HEK293 (cell line): ENCODE data around the gene XPNPEP2.

Experiments
- CTCF ChIA-PET: fragments of 350-600 bp; formaldehyde crosslinking; extraction: SDS; loops from one replicate; lab custom pipeline; 2021; ENCODE audit warnings: antibody characterized with exemption; lab: Yijun Ruan, JAX
- POLR2A ChIA-PET: fragments of 300-600 bp; formaldehyde crosslinking; extraction: SDS; loops from one replicate; lab custom pipeline; 2020; ENCODE audit warnings: antibody characterized with exemption, inconsistent platforms; lab: Yijun Ruan, JAX
- H3K27ac ChIP-seq: fragments of 200-500 bp; sonication (Bioruptor generic); 2 replicates; pipeline ENCODE4 v1.5.1; 2014; ENCODE audit warnings: low read depth, low read length, control low read depth, inconsistent platforms; ENCODE audit errors: extremely low read depth
- H3K36me3 ChIP-seq, 2 experiments: fragments of 200-500 bp in 1 of 2; sonication (Bioruptor generic) in 1 of 2; 1 replicate in 1 of 2; 2 replicates in 1 of 2; pipeline ENCODE4 v1.5.1; 2014 to 2017; ENCODE audit warnings: inconsistent platforms in 2 of 2, low read length in 2 of 2; ENCODE audit not compliant: control insufficient read depth in 2 of 2, insufficient read depth in 1 of 2
- H3K4me1 ChIP-seq: fragments of 200-500 bp; sonication (Bioruptor generic); 2 replicates; pipeline ENCODE4 v1.5.1; 2014; ENCODE audit warnings: mild to moderate bottlenecking, low read length, inconsistent platforms; ENCODE audit not compliant: control insufficient read depth, insufficient read depth
- H3K4me3 ChIP-seq: 2 replicates; pipeline ENCODE4 v1.5.1; 2011; ENCODE audit warnings: low read depth, mild to moderate bottlenecking, control low read depth, low read length, moderate library complexity
- H3K9me3 ChIP-seq: fragments of 200-500 bp; sonication (Bioruptor generic); 2 replicates; pipeline ENCODE4 v1.5.1; 2014; ENCODE audit warnings: low read depth, low read length, inconsistent platforms; ENCODE audit not compliant: control insufficient read depth, insufficient read depth
- HOXC10 ChIP-seq: sonication (generic); formaldehyde crosslinking; IDR thresholded peaks from 2 replicates; pipeline ENCODE4 v1.8.1; 2023; ENCODE audit warnings: mild to moderate bottlenecking, missing genetic modification reagents
- KLF7 ChIP-seq: fragments of 450-650 bp; formaldehyde crosslinking; IDR thresholded peaks from 2 replicates; pipeline ENCODE4 v1.5.1; 2016; ENCODE audit warnings: missing biosample characterization, missing genetic modification characterization, borderline replicate concordance
- SP2 ChIP-seq: fragments of 450-650 bp; formaldehyde crosslinking; IDR thresholded peaks from 2 replicates; pipeline ENCODE4 v1.5.1; 2016; ENCODE audit warnings: missing biosample characterization, missing genetic modification characterization
- SP7 ChIP-seq: fragments of 450-650 bp; formaldehyde crosslinking; IDR thresholded peaks from 2 replicates; pipeline ENCODE4 v1.5.1; 2016; ENCODE audit warnings: missing biosample characterization, missing genetic modification characterization
- WT1 ChIP-seq: fragments of 450-650 bp; formaldehyde crosslinking; IDR thresholded peaks from 2 replicates; pipeline ENCODE4 v1.5.1; 2016; ENCODE audit warnings: missing biosample characterization, missing genetic modification characterization
- ZBTB17 ChIP-seq: fragments of 450-650 bp; formaldehyde crosslinking; IDR thresholded peaks from 2 replicates; pipeline ENCODE4 v1.5.1; 2016; ENCODE audit warnings: missing biosample characterization, missing genetic modification characterization
- ZBTB44 ChIP-seq: fragments of 450-650 bp; IDR thresholded peaks from 2 replicates; pipeline ENCODE4 v1.5.1; 2018; ENCODE audit warnings: missing biosample characterization, mild to moderate bottlenecking, missing genetic modification characterization
- ZIC2 ChIP-seq: fragments of 450-650 bp; formaldehyde crosslinking; IDR thresholded peaks from 2 replicates; pipeline ENCODE4 v1.5.1; 2016; ENCODE audit warnings: missing biosample characterization, missing genetic modification characterization
- ZNF140 ChIP-seq: fragments of 450-650 bp; formaldehyde crosslinking; IDR thresholded peaks from 2 replicates; pipeline ENCODE4 v1.5.1; 2016; ENCODE audit warnings: missing biosample characterization, missing genetic modification characterization
- ZNF169 ChIP-seq: fragments of 450-650 bp; formaldehyde crosslinking; IDR thresholded peaks from 2 replicates; pipeline ENCODE4 v1.5.1; 2016; ENCODE audit warnings: missing biosample characterization, missing genetic modification characterization
- ZNF184 ChIP-seq: fragments of 450-650 bp; IDR thresholded peaks from 2 replicates; pipeline ENCODE4 v1.5.1; 2018; ENCODE audit warnings: missing biosample characterization, mild to moderate bottlenecking, missing genetic modification characterization
- ZNF248 ChIP-seq: fragments of 450-650 bp; formaldehyde crosslinking; IDR thresholded peaks from 2 replicates; pipeline ENCODE4 v1.5.1; 2017; ENCODE audit warnings: missing biosample characterization, missing genetic modification characterization
- ZNF366 ChIP-seq: fragments of 450-650 bp; formaldehyde crosslinking; conservative IDR thresholded peaks from 2 replicates; pipeline ENCODE4 v1.5.1; 2016; ENCODE audit warnings: missing biosample characterization, missing genetic modification characterization
- ZNF488 ChIP-seq: fragments of 450-650 bp; formaldehyde crosslinking; IDR thresholded peaks from 2 replicates; pipeline ENCODE4 v1.5.1; 2016; ENCODE audit warnings: missing biosample characterization, missing genetic modification characterization
- ZNF510 ChIP-seq: fragments of 450-650 bp; formaldehyde crosslinking; IDR thresholded peaks from 2 replicates; pipeline ENCODE4 v1.5.1; 2018; ENCODE audit warnings: mild to moderate bottlenecking, missing genetic modification characterization, missing biosample characterization; ENCODE audit not compliant: insufficient replicate concordance
- ZNF529 ChIP-seq: fragments of 450-650 bp; formaldehyde crosslinking; IDR thresholded peaks from 2 replicates; pipeline ENCODE4 v1.5.1; 2017; ENCODE audit warnings: missing genetic modification characterization, missing biosample characterization; ENCODE audit not compliant: insufficient replicate concordance
- ZNF571 ChIP-seq: fragments of 450-650 bp; formaldehyde crosslinking; IDR thresholded peaks from 2 replicates; pipeline ENCODE4 v1.5.0; 2017; ENCODE audit warnings: missing biosample characterization, missing genetic modification characterization
- ZSCAN16 ChIP-seq: fragments of 450-650 bp; formaldehyde crosslinking; IDR thresholded peaks from 2 replicates; pipeline ENCODE4 v1.5.1; 2016; ENCODE audit warnings: missing biosample characterization, missing genetic modification characterization
- TF ChIP-seq, protein P1 (sequence below): fragments of 450-650 bp; formaldehyde crosslinking; IDR thresholded peaks from 2 replicates; pipeline ENCODE4 v1.5.1; 2016; ENCODE audit warnings: missing biosample characterization, missing genetic modification characterization, borderline replicate concordance
- TF ChIP-seq, protein P2 (sequence below): fragments of 450-650 bp; formaldehyde crosslinking; IDR thresholded peaks from 2 replicates; pipeline ENCODE4 v1.5.1; 2016; ENCODE audit warnings: missing biosample characterization, missing genetic modification characterization

XPNPEP2 gene

GRCh38 chrX:129755779-129756650 is 17.2 kb downstream of the XPNPEP2 start:
- no peaks in the 10 kb centered on the region for H3K36me3 ChIP-seq
- H3K4me1 ChIP-seq: no peaks in the 10 kb centered on the region
- H3K9me3 ChIP-seq: no peaks in the 10 kb centered on the region
- H3K27ac ChIP-seq: no peak overlapping the region
- TF ChIP-seq ZNF529 (no peak), SP7 (tag by site-specific recombination) (no peak), ZNF248 (tag by site-specific recombination) (no peak), ZNF184 (no peak), ZNF571 (no peak), ZNF366 (tag by site-specific recombination) (no peak), KLF7 (no peak), HOXC10 (CRISPR knock-in tag) (no peak), ZNF488 (tag by site-specific recombination) (no peak), ZNF510 (no peak)
- TF ChIP-seq, protein P1, sequence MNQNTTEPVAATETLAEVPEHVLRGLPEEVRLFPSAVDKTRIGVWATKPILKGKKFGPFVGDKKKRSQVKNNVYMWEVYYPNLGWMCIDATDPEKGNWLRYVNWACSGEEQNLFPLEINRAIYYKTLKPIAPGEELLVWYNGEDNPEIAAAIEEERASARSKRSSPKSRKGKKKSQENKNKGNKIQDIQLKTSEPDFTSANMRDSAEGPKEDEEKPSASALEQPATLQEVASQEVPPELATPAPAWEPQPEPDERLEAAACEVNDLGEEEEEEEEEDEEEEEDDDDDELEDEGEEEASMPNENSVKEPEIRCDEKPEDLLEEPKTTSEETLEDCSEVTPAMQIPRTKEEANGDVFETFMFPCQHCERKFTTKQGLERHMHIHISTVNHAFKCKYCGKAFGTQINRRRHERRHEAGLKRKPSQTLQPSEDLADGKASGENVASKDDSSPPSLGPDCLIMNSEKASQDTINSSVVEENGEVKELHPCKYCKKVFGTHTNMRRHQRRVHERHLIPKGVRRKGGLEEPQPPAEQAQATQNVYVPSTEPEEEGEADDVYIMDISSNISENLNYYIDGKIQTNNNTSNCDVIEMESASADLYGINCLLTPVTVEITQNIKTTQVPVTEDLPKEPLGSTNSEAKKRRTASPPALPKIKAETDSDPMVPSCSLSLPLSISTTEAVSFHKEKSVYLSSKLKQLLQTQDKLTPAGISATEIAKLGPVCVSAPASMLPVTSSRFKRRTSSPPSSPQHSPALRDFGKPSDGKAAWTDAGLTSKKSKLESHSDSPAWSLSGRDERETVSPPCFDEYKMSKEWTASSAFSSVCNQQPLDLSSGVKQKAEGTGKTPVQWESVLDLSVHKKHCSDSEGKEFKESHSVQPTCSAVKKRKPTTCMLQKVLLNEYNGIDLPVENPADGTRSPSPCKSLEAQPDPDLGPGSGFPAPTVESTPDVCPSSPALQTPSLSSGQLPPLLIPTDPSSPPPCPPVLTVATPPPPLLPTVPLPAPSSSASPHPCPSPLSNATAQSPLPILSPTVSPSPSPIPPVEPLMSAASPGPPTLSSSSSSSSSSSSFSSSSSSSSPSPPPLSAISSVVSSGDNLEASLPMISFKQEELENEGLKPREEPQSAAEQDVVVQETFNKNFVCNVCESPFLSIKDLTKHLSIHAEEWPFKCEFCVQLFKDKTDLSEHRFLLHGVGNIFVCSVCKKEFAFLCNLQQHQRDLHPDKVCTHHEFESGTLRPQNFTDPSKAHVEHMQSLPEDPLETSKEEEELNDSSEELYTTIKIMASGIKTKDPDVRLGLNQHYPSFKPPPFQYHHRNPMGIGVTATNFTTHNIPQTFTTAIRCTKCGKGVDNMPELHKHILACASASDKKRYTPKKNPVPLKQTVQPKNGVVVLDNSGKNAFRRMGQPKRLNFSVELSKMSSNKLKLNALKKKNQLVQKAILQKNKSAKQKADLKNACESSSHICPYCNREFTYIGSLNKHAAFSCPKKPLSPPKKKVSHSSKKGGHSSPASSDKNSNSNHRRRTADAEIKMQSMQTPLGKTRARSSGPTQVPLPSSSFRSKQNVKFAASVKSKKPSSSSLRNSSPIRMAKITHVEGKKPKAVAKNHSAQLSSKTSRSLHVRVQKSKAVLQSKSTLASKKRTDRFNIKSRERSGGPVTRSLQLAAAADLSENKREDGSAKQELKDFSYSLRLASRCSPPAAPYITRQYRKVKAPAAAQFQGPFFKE (tag by site-specific recombination): no peak
- no peak overlapping the region for H3K4me3 ChIP-seq
- ChIA-PET CTCF (interaction anchor here (0.6 to 1.5 kb wide), 3 partner anchors 9 to 308 kb away, joined by 3 to 5 read pairs (median 4); no protein-coding TSS in a partner anchor), POLR2A (no interaction called here)

- no peaks in the 10 kb centered on the region for H3K9me3 ChIP-seq
- TF ChIP-seq WT1 (tag by site-specific recombination): no peak
- TF ChIP-seq ZNF169 (tag by site-specific recombination): no peak
- TF ChIP-seq ZNF529: no peak
- TF ChIP-seq ZNF140 (tag by site-specific recombination): no peak
- TF ChIP-seq SP2 (tag by site-specific recombination): no peak
- TF ChIP-seq, protein P2, sequence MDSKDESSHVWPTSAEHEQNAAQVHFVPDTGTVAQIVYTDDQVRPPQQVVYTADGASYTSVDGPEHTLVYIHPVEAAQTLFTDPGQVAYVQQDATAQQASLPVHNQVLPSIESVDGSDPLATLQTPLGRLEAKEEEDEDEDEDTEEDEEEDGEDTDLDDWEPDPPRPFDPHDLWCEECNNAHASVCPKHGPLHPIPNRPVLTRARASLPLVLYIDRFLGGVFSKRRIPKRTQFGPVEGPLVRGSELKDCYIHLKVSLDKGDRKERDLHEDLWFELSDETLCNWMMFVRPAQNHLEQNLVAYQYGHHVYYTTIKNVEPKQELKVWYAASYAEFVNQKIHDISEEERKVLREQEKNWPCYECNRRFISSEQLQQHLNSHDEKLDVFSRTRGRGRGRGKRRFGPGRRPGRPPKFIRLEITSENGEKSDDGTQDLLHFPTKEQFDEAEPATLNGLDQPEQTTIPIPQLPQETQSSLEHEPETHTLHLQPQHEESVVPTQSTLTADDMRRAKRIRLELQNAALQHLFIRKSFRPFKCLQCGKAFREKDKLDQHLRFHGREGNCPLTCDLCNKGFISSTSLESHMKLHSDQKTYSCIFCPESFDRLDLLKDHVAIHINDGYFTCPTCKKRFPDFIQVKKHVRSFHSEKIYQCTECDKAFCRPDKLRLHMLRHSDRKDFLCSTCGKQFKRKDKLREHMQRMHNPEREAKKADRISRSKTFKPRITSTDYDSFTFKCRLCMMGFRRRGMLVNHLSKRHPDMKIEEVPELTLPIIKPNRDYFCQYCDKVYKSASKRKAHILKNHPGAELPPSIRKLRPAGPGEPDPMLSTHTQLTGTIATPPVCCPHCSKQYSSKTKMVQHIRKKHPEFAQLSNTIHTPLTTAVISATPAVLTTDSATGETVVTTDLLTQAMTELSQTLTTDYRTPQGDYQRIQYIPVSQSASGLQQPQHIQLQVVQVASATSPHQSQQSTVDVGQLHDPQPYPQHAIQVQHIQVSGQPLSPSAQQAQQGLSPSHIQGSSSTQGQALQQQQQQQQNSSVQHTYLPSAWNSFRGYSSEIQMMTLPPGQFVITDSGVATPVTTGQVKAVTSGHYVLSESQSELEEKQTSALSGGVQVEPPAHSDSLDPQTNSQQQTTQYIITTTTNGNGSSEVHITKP (tag by site-specific recombination): no peak
- TF ChIP-seq ZBTB44 (tag by site-specific recombination): no peak
- TF ChIP-seq ZIC2 (tag by site-specific recombination): no peak
- TF ChIP-seq ZSCAN16: no peak
- no peak for TF ChIP-seq ZBTB17 (tag by site-specific recombination)
- no peak overlapping the region for H3K27ac ChIP-seq
- H3K36me3 ChIP-seq: no peaks in the 10 kb centered on the region
- H3K4me3 ChIP-seq: no peak overlapping the region
- CTCF ChIA-PET: interaction anchor here (0.6 kb wide), 2 partner anchors 124 to 172 kb away, joined by 3 read pairs; no protein-coding TSS in a partner anchor
- POLR2A ChIA-PET: no interaction called here
- no peaks in the 10 kb centered on the region for H3K4me1 ChIP-seq
Observed at GRCh38 chrX:129759576-129760061, 20.8 kb downstream of the XPNPEP2 start.
